H1 (cell line): ENCODE data around the gene SBF2. TPM values are rescaled to one million over a fixed set of nuclear protein-coding genes. Genes with fewer than 3 reads are reported as not detected.

Experiments
- CTCF ChIA-PET: fragments of 300-600 bp; sonication (Branson Sonifier 250); formaldehyde crosslinking; loops from one replicate; lab custom pipeline; 2021; ENCODE audit not compliant: partially characterized antibody; lab: Charles Lee
- POLR2A ChIA-PET: fragments of 300-600 bp; sonication (Branson Sonifier 250); formaldehyde crosslinking; loops from one replicate; lab custom pipeline; 2021; ENCODE audit warnings: inconsistent platforms; ENCODE audit not compliant: partially characterized antibody; lab: Charles Lee
- DNase-seq, 2 experiments: peaks; one replicate each; pipeline versions ENCODE4 v3.0.0 to v3.0.0-alpha.2; 2010 to 2022; ENCODE audit warnings: low spot score in 2 of 2, low read depth in 1 of 2, mixed read lengths in 1 of 2
- FAIRE-seq: peaks from 2 replicates; lab custom pipeline; 2011; peaks lifted over from hg19 to GRCh38; lab: Jason Lieb, UNC
- H2AFZ ChIP-seq: 2 replicates; pipeline ENCODE4 v1.8.1; 2012; ENCODE audit warnings: low read length, inconsistent platforms
- H2AK5ac ChIP-seq: 2 replicates; pipeline ENCODE4 v1.6.1; 2013; ENCODE audit warnings: low read depth, low read length
- H2BK120ac ChIP-seq: replicated peaks from 2 replicates; pipeline ENCODE3; 2013; ENCODE audit warnings: low read depth, low read length, inconsistent platforms
- H2BK12ac ChIP-seq: 2 replicates; pipeline ENCODE4 v1.6.1; 2013; ENCODE audit warnings: low read depth, low read length
- H2BK15ac ChIP-seq: 2 replicates; pipeline ENCODE4 v1.6.1; 2013; ENCODE audit warnings: low read length
- H2BK20ac ChIP-seq: 2 replicates; pipeline ENCODE4 v1.6.1; 2013; ENCODE audit warnings: low read length
- H2BK5ac ChIP-seq: 2 replicates; pipeline ENCODE4 v1.6.1; 2013; ENCODE audit warnings: low read depth, low read length
- H3K14ac ChIP-seq: 2 replicates; pipeline ENCODE4 v1.6.1; 2013; ENCODE audit warnings: inconsistent platforms; ENCODE audit not compliant: insufficient read length
- H3K18ac ChIP-seq: 2 replicates; pipeline ENCODE4 v1.6.1; 2013; ENCODE audit warnings: low read length; ENCODE audit errors: extremely low read depth
- H3K23ac ChIP-seq: 2 replicates; pipeline ENCODE4 v1.6.1; 2013; ENCODE audit warnings: inconsistent platforms; ENCODE audit not compliant: insufficient read length
- H3K23me2 ChIP-seq: 2 replicates; pipeline ENCODE4 v1.6.1; 2013; ENCODE audit warnings: low read depth, low read length
- H3K27ac ChIP-seq: 2 replicates; pipeline ENCODE4 v1.6.1; 2011; ENCODE audit warnings: low read depth, low read length, inconsistent platforms
- H3K27me3 ChIP-seq, 4 experiments: replicated peaks in 1 of 4; 1 replicate in 1 of 4; 2 replicates in 3 of 4; pipeline versions ENCODE4 v1.6.1 to v1.8.1; 2011 to 2013; ENCODE audit warnings: low read length in 3 of 4, mild to moderate bottlenecking in 3 of 4, inconsistent platforms in 2 of 4, mixed read lengths in 2 of 4, moderate library complexity in 1 of 4; ENCODE audit not compliant: control insufficient read depth in 3 of 4, insufficient read depth in 3 of 4; ENCODE audit errors: extremely low read depth in 1 of 4
- H3K36me3 ChIP-seq, 4 experiments: 2 replicates each; pipeline versions ENCODE4 v1.6.1 to v1.8.1; 2011 to 2013; ENCODE audit warnings: mild to moderate bottlenecking in 4 of 4, low read length in 3 of 4, moderate library complexity in 2 of 4, control low read depth in 1 of 4, inconsistent platforms in 1 of 4; ENCODE audit not compliant: insufficient read depth in 4 of 4, control insufficient read depth in 2 of 4
- H3K4ac ChIP-seq: replicated peaks from 2 replicates; pipeline ENCODE3; 2013; ENCODE audit warnings: low read length, low read depth, mixed read lengths, inconsistent platforms; ENCODE audit not compliant: insufficient read length
- H3K4me1 ChIP-seq, 4 experiments: replicated peaks in 1 of 4; 1 replicate in 1 of 4; 2 replicates in 3 of 4; pipeline versions ENCODE4 v1.6.1 to v1.8.1; 2011 to 2013; ENCODE audit warnings: low read length in 3 of 4, inconsistent platforms in 2 of 4, mixed read lengths in 1 of 4; ENCODE audit not compliant: insufficient read depth in 4 of 4, control insufficient read depth in 3 of 4
- H3K4me2 ChIP-seq, 2 experiments: 2 replicates each; pipeline versions ENCODE4 v1.6.1 to v1.8.1; 2011 to 2013; ENCODE audit warnings: low read depth in 2 of 2, low read length in 2 of 2, control low read depth in 1 of 2, inconsistent platforms in 1 of 2, mild to moderate bottlenecking in 1 of 2; ENCODE audit not compliant: insufficient read depth in 1 of 2
- H3K4me3 ChIP-seq, 4 experiments: fragments of 200-600, 300-600 bp in 1 of 4; sonication (generic), shearing (Covaris generic), sonication (Bioruptor Twin) in 1 of 4; 2 replicates each; pipeline versions ENCODE4 v1.5.1 to v1.8.1; 2011 to 2016; ENCODE audit warnings: low read length in 4 of 4, low read depth in 3 of 4, control low read depth in 2 of 4, inconsistent platforms in 2 of 4, mild to moderate bottlenecking in 2 of 4, mixed read lengths in 1 of 4, moderate library complexity in 1 of 4; ENCODE audit not compliant: insufficient read depth in 2 of 4; ENCODE audit errors: extremely low read depth in 1 of 4
- H3K56ac ChIP-seq: replicated peaks from 2 replicates; pipeline ENCODE3; 2013; ENCODE audit warnings: low read depth, mild to moderate bottlenecking, mixed read lengths, low read length, inconsistent platforms; ENCODE audit not compliant: insufficient read length
- H3K79me1 ChIP-seq: 2 replicates; pipeline ENCODE4 v1.6.1; 2013; ENCODE audit warnings: low read depth, low read length, control low read depth
- H3K79me2 ChIP-seq, 2 experiments: 2 replicates each; pipeline versions ENCODE4 v1.6.1 to v1.8.1; 2012 to 2013; ENCODE audit warnings: low read length in 2 of 2, mild to moderate bottlenecking in 2 of 2, inconsistent platforms in 1 of 2; ENCODE audit not compliant: insufficient read depth in 2 of 2, control insufficient read depth in 1 of 2
- H3K9ac ChIP-seq, 4 experiments: replicated peaks in 1 of 4; 1 replicate in 1 of 4; 2 replicates in 3 of 4; pipeline versions ENCODE4 v1.6.1 to v1.8.1; 2011 to 2013; ENCODE audit warnings: low read depth in 3 of 4, low read length in 3 of 4, control low read depth in 2 of 4, mild to moderate bottlenecking in 2 of 4, moderate library complexity in 2 of 4, inconsistent platforms in 1 of 4; ENCODE audit errors: extremely low read depth in 1 of 4
- H3K9me3 ChIP-seq, 2 experiments: 2 replicates each; pipeline versions ENCODE4 v1.6.1 to v1.8.1; 2012 to 2013; ENCODE audit warnings: mild to moderate bottlenecking in 2 of 2, moderate library complexity in 2 of 2, control low read depth in 1 of 2, inconsistent platforms in 1 of 2, low read depth in 1 of 2, low read length in 1 of 2, mixed read lengths in 1 of 2; ENCODE audit not compliant: insufficient read depth in 2 of 2
- H4K20me1 ChIP-seq, 2 experiments: replicated peaks in 1 of 2; 2 replicates each; pipeline versions ENCODE3 to v1.8.1; 2011 to 2013; ENCODE audit warnings: inconsistent platforms in 2 of 2, low read length in 2 of 2, mild to moderate bottlenecking in 1 of 2; ENCODE audit not compliant: insufficient read depth in 2 of 2, control insufficient read depth in 1 of 2
- H4K5ac ChIP-seq: 2 replicates; pipeline ENCODE4 v1.6.1; 2013; ENCODE audit warnings: low read length, low read depth, mixed read lengths, inconsistent platforms; ENCODE audit not compliant: insufficient read length
- H4K8ac ChIP-seq: 2 replicates; pipeline ENCODE4 v1.8.0; 2013; ENCODE audit warnings: mild to moderate bottlenecking, moderate library complexity, low read length, inconsistent platforms; ENCODE audit not compliant: insufficient read depth; ENCODE audit errors: extremely low read depth
- H4K91ac ChIP-seq: replicated peaks from 2 replicates; pipeline ENCODE3; 2013; ENCODE audit warnings: low read length, mixed read lengths, inconsistent platforms; ENCODE audit not compliant: insufficient read length
- RBBP5 ChIP-seq: IDR thresholded peaks from 2 replicates; pipeline ENCODE4 v1.7.1; 2012; ENCODE audit warnings: low read depth, mild to moderate bottlenecking, inconsistent platforms, low read length, moderate library complexity, borderline replicate concordance
- SP4 ChIP-seq: IDR thresholded peaks from 2 replicates; pipeline ENCODE4 v1.6.1; 2012; ENCODE audit warnings: low read length, inconsistent platforms
- WGBS, 2 experiments: shearing (Covaris generic) in 1 of 2; methylation state at CpG; one replicate each; pipeline versions ENCODE4 v1.1.6 to v1.1.7; 2013 to 2015; ENCODE audit warnings: low lambda C conversion rate in 2 of 2, mixed read lengths in 2 of 2, inconsistent platforms in 1 of 2, low coverage in 1 of 2, missing lambda C conversion rate in 1 of 2; ENCODE audit not compliant: insufficient replicate concordance in 2 of 2, insufficient coverage in 1 of 2, insufficient read length in 1 of 2; ENCODE audit errors: extremely low coverage in 1 of 2, missing lambda C conversion rate in 1 of 2; 5-methylcytosine and 5-hydroxymethylcytosine counted together
- polyA plus RNA-seq, 7 experiments: library from polyadenylated mRNA; depleted of rRNA in 3 of 7; stranded (reverse) in 5 of 7; unstranded in 2 of 7; fragments of >200 nt in 5 of 7; fragments of 200-250 nt in 2 of 7; gene quantifications; 1 replicate in 5 of 7; 2 replicates in 1 of 7; 4 replicates in 1 of 7; pipeline versions ENCODE4 v1.2.1 to v1.2.3, GENCODE V29; 2011 to 2013; ENCODE audit warnings: missing spikeins in 2 of 7, mixed read lengths in 2 of 7
- total RNA-seq: library from RNA; stranded (reverse); fragmentation: NEBNext Ultra II Directional; extraction: Animal tissue kit (Norgen Biotek cat#: 25700); gene quantifications from 2 replicates; pipeline ENCODE4 v1.2.1, GENCODE V29; 2021

SBF2 gene
- total and polyA plus RNA-seq, 2 of the 8 experiments (the other 6 are each of a cell fraction or from before 2014, with no cell fraction given) = 36.7 to 50.5 TPM

GRCh38 chr11:9956483-9956882 lies 337.5 kb downstream of the SBF2 start:
- Histone ChIP-seq H3K27ac (no peak overlapping the region), H3K79me2 (no peaks in the 10 kb centered on the region), H4K8ac (no peak overlapping the region), H3K36me3 (peaks cover 0 to 9% (median 3%) of the 10 kb centered on the region in 4 experiments; a peak in 3 of 8 replicates), H2BK20ac (no peak overlapping the region), H2AK5ac (no peak overlapping the region), H3K4me3 (no peak overlapping the region), H4K91ac (no peak overlapping the region), H3K18ac (no peak overlapping the region), H3K9me3 (no peaks in the 10 kb centered on the region), H4K20me1 (no peaks in the 10 kb centered on the region), H3K27me3 (no peaks in the 10 kb centered on the region), H3K9ac (no peak overlapping the region), H3K4me1 (no peaks in the 10 kb centered on the region), H2BK15ac (no peak overlapping the region), H2AFZ (no peak overlapping the region), H2BK12ac (no peak overlapping the region), H3K23me2 (no peaks in the 10 kb centered on the region; the same call in 1 of the 2 replicates), H3K14ac (no peak overlapping the region), H3K79me1 (no peaks in the 10 kb centered on the region), H4K5ac (no peak overlapping the region), H2BK5ac (no peak overlapping the region), H3K23ac (no peak overlapping the region), H3K4me2 (no peak overlapping the region), H2BK120ac (no peak overlapping the region), H3K4ac (no peak overlapping the region), H3K56ac (no peak overlapping the region)
- 93% methylated on average over 2 of the region's 2 CpGs; no CpG with 5 or more reads in 1 of the 2 experiments for WGBS, 2 experiments
- peak; percentile 7 for FAIRE-seq
- TF ChIP-seq RBBP5 (no peak), SP4 (no peak)
- DNase-seq = no peak
- ChIA-PET POLR2A (no interaction called here), CTCF (no interaction called here)
